AG04449 (cell line): Measurements from ENCODE around the gene PDE9A.
"Not testable (repeated sequence)": the region's sequence is repeated elsewhere in the genome, so short reads cannot be mapped to it uniquely, and the experiment has no call there.

Experiments
- CTCF ChIA-PET: fragments of 350-600 bp; formaldehyde crosslinking; extraction: SDS; loops from one replicate; lab custom pipeline; 2021; ENCODE audit warnings: antibody characterized with exemption; lab: Yijun Ruan, JAX
- POLR2A ChIA-PET: fragments of 400-600, 350-600 bp; formaldehyde crosslinking; extraction: SDS; loops from one replicate; lab custom pipeline; 2020; ENCODE audit warnings: antibody characterized with exemption, inconsistent platforms; lab: Yijun Ruan, JAX
- DNase-seq: peaks from one replicate; pipeline ENCODE4 v3.0.0-alpha.2; 2010; ENCODE audit warnings: low read depth, low spot score
- H3K4me3 ChIP-seq: 2 replicates; pipeline ENCODE4 v1.5.1; 2011; ENCODE audit warnings: low read depth, mild to moderate bottlenecking, control low read depth, low read length
- CTCF ChIP-seq: IDR thresholded peaks from one replicate; pipeline ENCODE4 v1.5.1; 2011; ENCODE audit warnings: mild to moderate bottlenecking, moderate library complexity, low read length, control low read depth, inconsistent platforms; ENCODE audit not compliant: insufficient read depth; ENCODE audit errors: missing control alignments

The PDE9A gene

DNA sequence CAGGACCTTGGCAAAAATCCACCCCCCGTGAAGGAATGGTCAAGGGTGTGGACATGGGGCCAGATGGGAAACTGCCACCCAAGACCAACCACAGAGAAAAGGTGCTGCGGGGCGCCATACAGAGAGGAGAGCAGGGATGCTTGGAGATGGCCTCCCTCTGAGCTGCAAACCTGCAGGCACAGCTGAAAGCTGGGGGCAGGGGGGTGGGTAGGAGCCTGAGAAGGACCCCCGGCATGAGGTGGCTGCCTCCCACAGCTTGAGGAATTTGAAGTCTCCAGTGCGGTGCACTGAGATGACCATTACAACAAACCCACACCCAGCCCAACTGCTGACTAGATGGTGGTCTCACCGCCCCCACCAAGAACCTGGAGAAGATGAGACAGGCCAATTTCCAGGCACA is 141.1 kb downstream of the PDE9A start:
- ChIA-PET POLR2A (no interaction called here), CTCF (no interaction called here)
- no peak overlapping the region for H3K4me3 ChIP-seq
- DNase-seq: no peak
- no peak for TF ChIP-seq CTCF

DNA sequence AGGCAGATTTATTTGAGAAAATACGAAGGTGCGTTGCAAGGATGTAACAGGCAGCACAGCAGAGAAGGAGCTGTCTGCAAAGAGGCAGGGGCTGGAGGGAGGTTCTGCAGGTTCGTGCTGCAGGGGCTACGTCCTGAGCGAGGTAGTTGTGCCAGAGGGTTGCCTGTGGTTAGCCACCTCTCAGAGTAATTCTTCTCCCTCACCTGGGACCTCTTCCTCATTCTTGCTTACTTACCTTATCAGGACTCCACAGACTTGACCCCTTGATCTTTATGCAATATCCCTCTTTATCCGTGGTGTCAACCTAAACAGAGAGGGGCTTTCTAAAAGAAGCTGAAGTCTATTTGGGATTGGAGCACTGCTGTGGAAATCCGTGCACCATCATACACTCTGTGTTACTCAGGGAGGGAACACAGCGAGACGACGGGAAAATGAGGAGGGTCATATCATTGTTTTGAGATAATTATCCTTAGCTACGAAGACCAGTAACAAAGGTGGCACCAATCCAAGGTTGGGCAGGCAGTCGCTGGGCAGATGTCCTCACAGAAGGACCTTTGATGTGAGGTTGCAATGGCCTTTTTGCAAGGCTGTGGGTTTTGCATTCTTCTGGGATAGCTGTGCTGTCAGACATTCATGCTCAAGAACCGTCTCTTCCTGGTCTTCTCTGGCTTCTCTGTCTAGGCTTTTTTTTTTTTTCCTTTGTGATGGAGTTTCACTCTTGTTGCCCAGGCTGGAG is 143.1 kb downstream of the PDE9A start:
- ChIA-PET POLR2A (no interaction called here), CTCF (no interaction called here)
- no peak for TF ChIP-seq CTCF
- DNase-seq: no peak
- no peak overlapping the region for H3K4me3 ChIP-seq

DNA sequence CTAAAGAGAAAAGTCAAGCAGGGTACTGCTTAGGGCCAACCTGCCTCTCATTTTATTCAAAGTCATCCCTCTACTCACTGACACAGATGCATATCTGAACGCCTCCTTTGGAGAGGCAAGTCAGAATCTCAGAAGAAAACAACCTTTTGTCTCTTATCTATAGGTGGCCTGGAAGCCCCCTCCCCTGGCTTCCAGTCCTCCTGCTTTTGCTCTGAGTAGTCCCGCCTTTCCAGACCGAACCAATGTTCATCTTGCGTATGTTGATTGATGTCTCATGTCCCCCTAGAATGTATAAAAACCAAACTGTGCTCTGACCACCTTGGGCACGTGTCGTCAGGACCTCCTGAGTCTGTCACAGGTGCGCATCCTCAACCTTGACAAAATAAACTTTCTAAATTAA is 144.1 kb downstream of the PDE9A start:
- DNase-seq: no peak
- no peak overlapping the region for H3K4me3 ChIP-seq
- CTCF ChIA-PET: no interaction called here
- no peak for TF ChIP-seq CTCF
- POLR2A ChIA-PET: no interaction called here

GRCh38 chr21:42798106-42798505 is 144.7 kb downstream of the PDE9A start:
- POLR2A ChIA-PET: no interaction called here
- CTCF ChIA-PET: no interaction called here

GRCh38 chr21:42799516-42799915 is 146.1 kb downstream of the PDE9A start:
- ChIA-PET CTCF (no interaction called here), POLR2A (no interaction called here)
- no peak overlapping the region for H3K4me3 ChIP-seq
- no peak for DNase-seq
- no peak for TF ChIP-seq CTCF

More at GRCh38 chr21:42798106-42798505, 144.7 kb downstream of the PDE9A start:
- DNase-seq: no peak
- H3K4me3 ChIP-seq: no peak overlapping the region
- TF ChIP-seq CTCF: no peak

GRCh38 chr21:42799948-42800347 is 146.5 kb downstream of the PDE9A start:
- no peak for DNase-seq
- ChIA-PET POLR2A (no interaction called here), CTCF (no interaction called here)
- no peak for TF ChIP-seq CTCF
- no peak overlapping the region for H3K4me3 ChIP-seq

- H3K4me3 ChIP-seq: not testable (repeated sequence)
Measured at GRCh38 chr21:42801616-42802015, 148.2 kb downstream of the PDE9A start.

More at GRCh38 chr21:42801616-42802015, 148.2 kb downstream of the PDE9A start:
- POLR2A ChIA-PET, CTCF ChIA-PET, DNase-seq: not testable (repeated sequence)
